NCI-H187 (cell line): Measurements from ENCODE around the gene GIPC2.

Source experiments
- DNase-seq, 2 experiments: peaks; one replicate each; lab custom pipeline; 2025; lab: John Stamatoyannopoulos, UW

GIPC2 gene

DNA sequence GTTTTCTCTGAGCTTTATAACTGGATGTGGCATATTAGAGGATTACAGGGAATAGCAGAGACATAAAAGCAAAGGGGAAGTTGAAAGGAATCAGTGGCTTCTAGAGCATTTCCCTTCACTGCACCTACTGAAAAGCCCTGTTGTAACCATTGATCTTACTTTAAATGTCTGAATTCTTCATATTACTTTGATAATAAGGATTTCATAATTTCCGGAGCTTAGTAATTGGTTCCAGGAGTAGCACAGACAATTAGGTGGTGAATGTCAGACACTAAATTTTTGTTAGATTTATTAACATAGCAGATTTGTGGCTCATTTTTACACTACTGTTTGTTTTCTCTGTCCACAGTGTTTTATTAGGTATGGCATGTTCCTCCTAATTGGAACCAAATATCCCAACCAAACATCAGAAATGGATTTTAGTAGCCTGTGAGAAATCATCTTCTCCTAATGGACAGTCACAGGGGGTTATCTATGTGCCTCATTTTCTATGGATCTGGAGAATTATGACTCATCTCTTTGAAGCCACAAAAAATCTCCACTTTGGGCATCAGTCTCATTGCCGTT, 100.5 kb downstream of the GIPC2 start:
- DNase-seq = no peak

DNA sequence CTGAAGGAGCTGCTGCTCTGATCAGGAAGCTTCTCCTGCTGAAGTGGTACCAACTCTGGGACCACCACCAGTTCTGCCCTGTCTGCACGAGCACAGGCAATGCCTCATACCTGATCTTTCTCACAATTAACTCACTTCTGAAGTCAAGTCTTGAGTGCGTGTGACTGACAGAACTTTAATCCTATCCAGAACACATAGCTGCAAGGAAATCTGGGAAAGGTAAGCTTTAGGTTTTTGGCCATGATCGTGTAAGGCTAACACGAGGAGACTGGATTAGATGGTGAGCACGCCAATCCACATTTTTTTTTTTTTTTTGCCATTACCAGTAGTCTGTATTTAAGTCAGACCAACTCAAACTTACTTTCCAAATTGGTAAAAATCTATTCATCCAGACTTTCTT, 101.3 kb downstream of the GIPC2 start:
- no peak for DNase-seq

DNA sequence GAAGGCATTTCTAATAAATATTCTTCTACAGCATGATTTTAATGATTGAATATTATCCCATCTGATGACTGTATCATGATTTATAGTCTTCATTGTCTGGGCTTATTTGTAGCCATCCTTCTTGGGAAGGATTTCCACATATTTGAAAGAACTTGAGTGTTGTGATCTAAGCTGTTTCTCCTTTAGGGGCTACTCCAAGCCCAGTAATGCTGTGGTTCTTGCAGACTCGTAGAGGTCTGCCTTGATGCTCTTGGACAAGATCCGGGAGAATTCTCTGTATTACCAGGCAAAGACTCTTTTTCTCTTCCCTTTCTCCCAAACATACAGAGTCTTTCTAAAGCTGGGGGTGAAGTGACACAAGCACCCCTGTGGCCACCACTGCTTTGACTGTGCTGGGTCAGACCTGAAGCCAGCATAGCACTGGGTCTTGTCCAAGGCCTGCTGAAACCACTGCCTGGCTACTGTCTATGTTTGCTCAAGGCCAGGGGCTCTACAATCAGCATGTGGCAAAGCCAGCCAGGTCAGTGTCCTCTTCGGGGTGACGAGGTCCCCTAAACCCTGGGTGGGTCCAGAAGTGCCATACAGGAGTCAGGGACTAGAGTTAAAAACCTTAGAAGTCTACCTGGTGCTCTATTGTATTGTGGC, 107.4 kb downstream of the GIPC2 start:
- DNase-seq = no peak

DNA sequence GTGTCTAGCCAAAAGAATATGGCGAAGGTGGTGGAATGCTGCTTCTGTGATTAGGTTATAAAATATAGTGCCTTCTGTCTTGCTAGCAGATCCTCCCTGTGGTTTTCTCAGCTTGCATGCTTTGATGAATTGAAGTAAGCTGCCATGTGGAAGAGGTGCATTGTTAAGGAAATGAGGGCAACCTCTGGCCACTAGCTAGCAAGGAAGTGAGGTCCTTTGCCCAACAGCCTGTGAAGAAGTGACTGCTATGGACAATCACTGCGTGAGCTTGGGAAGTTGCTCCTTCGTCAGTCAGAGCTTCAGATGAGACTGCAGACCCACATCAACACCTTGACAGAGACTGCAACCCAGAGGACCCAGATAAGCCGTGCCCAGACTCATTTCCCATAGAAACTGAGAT, 109.4 kb downstream of the GIPC2 start:
- no peak for DNase-seq

DNA sequence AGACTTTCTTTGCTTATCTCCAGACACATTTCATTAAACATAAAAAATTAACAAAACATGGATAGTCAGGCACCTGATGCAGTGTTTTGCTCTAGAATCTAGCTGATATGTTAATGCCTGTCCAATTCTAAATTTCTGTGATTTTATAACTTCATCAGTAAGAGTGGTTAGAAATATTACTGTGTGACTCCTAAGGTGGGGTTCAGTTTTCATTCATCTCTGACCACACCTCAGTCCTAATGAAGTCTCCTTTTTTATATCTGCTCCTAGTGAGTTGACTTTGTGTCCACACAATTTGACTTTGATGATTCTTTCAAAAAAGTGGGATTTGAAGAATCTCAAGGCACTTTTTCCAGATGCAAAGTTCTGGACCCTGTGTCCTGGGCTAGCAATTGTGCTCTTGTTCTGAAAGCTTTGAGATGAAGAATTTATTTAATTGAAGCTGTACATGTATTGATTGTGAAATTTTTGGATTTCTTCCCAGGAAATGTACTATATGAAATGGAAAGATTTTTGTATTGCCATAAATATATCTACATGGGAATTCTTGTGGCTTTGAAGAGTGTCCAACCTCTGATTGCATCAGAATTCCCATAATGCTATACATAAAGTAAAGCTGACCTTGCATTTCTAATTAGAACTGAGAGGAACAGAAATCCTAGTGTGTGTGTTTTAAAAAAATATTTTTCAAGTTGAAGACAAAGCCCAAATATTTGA, 111.2 kb downstream of the GIPC2 start:
- DNase-seq = no peak

DNA sequence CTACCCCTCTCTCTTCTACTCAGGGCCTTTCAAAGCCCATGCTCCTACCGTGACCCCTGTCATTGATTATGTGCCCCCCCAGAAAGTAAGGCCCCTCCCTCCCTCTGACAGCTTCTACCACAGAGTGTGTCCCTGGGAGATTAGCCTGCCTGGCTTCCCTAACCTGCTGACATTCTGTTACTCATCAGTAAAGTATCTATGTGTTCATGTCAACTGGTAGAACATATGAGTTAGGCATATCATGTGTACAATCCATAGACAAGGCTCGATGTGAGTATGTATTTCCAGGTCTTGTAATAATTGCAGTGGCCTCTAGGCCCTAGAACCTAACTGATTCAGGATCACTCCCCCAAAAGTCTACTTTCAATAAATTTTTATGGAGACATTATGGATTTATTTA, 120.0 kb downstream of the GIPC2 start:
- DNase-seq = no peak

DNA sequence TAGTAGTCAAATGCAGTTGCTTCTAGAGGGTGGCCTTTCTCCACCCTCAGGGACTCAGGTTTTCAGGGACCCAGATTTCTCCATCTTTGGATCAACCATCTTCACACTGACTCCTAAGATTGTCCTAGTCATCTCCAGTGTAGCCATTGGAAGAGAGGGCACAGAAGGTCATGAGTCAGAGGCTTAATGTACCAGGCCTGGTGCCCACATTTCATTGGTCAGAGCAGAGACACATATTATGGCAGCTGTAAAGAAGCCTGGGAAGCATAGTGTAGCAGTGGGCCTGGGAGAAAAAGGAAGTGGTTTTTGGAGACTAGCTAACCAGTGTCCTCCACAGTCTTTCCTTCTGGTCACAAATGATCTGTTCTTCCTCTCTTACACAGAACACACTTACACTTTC, 122.5 kb downstream of the GIPC2 start:
- no peak for DNase-seq

DNA sequence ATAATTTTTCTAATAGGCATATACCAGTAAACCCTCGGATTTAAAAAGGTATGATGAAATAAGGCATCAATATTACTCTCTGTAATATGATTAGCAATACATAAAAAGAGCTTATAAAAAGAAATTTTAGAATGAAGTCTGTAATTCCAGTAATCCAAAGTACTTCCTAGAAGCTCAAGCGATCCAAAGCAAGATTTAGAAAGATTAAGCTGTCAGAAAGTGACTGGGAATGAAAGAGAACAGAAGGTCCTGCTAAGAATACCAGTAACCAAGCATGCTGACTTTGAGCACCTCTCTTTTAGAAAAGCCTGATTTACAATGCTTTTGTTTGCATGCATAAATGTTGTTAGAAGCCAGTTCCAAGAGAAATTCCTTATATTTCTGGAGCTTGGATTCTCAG, 125.1 kb downstream of the GIPC2 start:
- no peak for DNase-seq

DNA sequence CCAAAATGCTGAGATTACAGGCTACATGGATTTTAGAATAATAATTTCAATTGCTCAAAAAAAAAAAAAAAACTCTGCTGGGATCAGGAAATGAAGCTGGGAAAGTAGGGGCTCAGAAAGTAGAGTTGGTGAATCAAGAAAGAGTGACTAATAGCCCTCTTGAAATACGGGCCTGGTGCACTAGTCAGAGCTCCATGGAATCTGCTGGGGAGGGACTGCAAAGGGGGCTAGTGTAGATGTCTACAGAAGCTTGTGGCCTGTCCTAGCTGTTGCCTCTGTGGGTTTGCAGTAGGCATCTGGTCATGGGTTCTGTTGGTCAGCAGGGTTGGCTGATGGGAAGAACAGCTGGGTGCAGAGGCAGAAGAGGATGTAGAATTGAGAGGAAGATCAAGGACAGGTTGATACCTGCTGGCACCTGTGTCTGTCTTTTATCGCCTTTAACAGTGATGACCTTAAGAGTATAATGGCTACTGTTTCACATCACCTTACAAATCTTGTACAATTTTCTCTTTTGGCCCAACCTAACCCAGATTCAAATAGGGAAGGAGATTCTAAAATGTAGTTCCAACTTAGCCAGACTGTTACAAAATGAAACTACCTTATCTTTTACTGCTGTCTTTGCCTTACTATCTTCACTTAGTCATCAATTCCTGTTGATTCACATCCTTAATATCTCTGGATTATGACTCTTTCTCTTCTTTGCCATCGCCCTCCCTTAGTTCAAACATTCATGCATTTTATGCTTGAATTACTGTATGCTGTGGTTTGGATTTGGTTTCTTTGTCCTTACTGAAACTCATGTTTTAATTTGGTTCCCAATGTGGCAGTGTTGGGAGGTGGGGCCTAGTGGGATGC, 126.2 kb downstream of the GIPC2 start:
- DNase-seq = no peak

DNA sequence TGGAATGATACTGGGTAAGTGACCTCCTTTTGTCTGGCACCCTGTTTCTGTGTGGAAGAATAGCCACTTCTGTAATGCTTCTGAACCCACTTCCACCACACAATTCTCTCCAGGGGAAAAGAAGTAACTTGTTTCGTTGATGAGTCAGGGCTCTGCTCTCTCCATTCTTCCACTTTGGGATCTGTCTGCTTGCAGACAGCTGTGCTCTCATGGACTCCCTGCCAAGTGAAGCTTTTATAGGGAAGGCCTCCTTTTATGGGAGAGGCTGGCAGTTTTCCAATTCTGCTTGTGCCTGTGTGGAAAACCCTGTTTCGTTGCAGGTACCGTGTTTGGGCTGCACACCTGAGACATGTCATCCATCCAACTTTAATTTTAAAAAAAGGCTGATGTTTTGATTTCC, 130.7 kb downstream of the GIPC2 start:
- DNase-seq = no peak

DNA sequence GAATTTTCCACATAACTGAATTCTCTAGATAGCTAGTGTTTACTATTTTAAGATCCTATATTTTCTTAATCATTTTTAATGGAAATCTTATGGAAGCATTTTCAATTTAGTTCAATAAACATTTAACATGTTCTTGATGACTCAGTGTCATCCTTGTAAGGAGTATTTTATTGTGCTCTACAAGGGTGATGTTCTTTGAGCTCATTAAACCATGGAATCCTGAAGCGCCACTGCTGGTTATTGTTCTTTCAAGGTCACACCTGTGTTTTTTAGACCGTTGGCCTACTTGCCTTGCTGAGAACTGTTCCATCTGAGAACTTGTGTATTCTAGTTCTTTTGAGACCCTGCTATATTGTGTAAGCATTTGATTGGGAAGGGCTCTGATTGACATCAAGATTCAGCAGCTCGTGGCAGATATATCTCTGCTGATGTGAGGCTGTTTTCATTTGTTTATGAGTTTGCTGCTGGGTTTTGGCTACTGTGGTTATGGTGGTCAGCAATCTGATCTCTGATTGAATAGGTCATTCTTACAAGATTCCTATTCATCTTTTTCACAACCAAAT, 132.0 kb downstream of the GIPC2 start:
- no peak for DNase-seq

DNA sequence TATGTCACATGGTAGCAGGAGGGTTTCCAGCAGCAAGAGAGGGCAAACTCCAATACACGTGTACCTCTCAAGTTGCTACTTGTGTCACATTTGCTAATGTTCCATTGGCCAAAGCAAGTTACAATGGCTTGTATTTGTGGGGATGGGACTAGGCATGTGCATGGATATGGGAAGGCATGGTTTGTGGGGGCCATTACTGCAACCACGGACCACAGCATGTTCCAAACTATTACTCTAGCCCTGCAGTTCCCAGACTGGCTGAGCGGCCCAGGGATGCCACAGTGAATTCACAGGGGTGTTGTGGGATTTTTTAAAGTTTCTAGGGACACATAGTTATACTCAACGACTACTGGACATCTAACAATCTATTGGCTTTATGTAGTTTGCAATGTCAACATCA, 133.1 kb downstream of the GIPC2 start:
- no peak for DNase-seq

DNA sequence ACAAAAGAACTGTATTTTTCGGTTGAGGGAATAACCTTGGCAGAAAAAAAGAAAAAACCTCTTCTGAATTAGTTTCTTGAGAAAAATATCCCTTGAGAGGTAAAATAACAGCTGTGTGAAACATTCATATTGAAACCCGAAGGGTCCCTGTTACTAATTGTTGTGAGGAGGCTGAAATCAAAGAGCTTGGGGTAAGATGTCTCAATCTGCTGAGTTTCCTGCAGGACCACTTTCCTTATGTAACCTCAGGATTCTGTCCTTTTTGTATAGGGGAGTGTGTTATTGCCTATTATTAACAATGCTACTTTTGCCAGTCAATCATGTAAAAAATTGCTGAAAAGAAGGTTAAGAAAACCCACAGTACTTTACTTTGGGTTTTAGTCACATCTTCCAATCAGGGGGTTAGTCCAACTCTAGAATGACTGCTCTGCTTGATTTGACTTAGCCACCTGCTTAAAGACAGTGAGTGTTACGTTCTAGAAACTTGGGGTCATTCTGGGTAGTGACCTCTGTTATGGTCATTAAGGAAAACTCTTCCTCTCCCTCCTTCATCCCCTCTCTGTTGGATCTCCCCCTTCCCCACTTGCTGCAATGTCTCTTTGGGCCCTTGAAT, 138.8 kb downstream of the GIPC2 start:
- no peak for DNase-seq
